Activated CD8-positive, alpha-beta memory T cell treated with anti-CD3 and anti-CD28 coated beads, Interleukin-2, amount 50 U/mL, for 1 hour (primary cell): Measurements from ENCODE around the gene MAN2C1.
"Not testable (repeated sequence)": the region's sequence is repeated elsewhere in the genome, so short reads cannot be mapped to it uniquely, and the experiment has no call there.

Source experiments
- DNase-seq: peaks from one replicate; pipeline ENCODE4 v3.0.0-alpha.2; 2020; ENCODE audit errors: extremely low read depth

Gene MAN2C1

DNA sequence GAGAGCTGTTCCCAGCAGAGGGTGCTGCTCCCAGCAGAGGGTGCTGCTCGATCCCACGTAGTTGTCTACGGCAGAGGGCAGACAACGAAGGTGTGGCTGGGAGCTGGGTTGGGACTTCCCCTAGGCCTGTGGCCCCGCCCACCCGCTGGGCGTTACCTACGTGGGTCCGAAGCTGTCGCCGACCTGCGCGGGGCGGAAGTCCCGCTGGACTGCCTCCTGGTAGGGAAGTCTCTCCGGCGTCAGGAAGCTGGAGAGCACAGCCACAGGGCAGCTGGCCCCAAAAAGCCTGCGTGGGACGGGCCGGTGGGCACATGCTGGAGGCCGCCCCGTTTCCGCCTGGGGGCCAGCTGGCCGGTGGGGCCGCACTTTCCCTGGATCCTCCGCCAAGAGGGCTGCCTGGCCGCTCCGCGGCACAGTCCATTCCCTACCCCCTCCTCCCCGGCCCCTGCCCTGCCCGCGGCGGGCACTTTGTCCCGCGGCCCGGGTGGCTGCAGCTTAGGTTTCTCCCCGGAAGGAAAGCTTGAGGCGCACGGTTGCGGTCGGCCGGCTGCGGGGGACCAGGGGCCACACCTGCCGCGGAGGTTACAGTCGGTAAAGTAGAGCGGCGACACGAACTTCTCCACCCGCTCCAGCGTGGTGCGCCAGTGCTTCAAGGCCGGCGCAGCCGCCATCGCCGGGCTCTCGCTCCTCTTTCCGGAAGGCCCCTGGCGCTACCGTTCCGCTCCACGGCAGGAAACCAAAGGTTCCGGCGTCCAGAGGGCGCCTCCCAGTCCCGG is at the start of gene MAN2C1:
TSS of gene MAN2C1 (minus strand) at position 695 of the 776 bp plus-strand sequence. CDS start at position 671, 24 bp downstream.
- DNase-seq, result peak; percentile 74

DNA sequence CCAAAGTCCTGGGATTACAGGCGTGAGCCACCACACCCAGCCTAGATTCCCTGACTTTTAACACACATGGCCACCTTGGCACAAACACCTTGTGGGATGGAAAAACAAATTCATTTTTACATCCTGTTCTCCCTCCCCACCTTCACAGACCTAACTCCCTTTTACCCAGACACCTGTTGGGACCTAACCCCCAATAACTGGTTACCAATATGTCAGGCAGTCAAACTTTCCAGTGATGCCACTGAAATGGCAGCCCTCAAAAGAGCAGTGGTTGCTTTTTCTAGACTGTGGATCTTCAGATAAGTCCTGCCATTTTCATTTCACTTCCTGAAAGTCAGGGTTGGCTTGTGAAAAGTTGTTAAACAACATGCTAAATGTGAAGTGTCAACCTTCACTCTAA is 48.2 kb upstream of the MAN2C1 start:
- no peak for DNase-seq

DNA sequence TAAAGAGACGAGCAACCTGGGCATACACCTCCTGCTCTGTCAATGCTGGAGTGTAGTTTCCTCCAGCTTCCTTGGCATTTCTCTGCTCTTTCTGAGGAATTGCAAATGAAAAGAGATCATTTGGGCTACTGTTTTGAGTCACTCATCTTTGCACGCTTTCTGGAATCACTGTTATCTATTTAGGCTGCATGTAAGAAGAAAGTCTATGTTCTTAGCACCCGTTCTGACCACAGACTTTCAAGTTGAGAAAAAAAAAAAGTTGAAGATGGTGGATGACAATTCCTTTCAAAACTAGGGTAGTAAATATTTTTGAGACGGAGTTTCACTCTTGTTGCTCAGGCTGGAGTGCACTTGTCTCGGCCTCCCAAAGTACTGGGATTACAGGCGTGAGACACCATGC is 41.8 kb upstream of the MAN2C1 start:
- no peak for DNase-seq

DNA sequence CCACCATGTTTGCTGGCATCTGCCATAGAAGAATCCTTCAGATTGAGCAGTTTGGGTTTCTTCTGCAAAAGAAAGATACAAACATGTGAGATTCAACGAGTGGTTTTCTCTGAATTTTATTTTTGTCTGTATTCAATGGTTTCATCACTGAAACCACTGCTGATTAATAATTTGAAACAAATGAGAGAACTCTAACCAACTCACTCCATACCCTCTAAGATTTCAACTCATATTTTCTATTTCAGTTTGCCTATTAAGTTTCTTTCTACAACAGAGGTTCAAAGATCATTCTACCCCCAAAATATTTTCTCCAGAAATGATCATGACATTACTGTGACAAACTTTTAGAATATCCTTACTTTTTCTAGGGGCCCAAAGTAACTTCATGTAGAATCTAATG is 38.7 kb upstream of the MAN2C1 start:
- no peak for DNase-seq

- no peak for DNase-seq
Observed at GRCh38 chr15:75403892-75404291, 35.5 kb upstream of the MAN2C1 start.

DNA sequence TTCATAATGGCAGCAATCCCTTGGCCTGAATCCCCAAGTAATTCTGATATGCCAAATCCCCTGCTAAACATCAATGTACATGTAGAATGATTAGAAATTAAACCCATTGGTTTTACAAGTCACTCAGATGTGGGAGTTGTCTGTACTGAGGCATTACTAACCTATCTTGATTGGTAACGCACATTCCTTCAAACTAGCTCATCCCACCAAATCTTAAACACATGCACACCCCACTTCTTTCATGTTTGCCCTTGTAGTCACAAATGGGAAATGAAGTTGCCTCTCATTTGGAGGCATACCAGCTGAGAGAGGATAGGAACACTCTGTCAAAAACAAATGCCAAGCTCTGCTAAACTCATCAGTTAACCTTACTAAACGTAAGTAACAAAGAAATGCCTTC is 29.1 kb upstream of the MAN2C1 start:
- DNase-seq, result no peak

GRCh38 chr15:75389791-75390382 is 21.5 kb upstream of the MAN2C1 start:
- no peak for DNase-seq

GRCh38 chr15:75383986-75384385 is 15.6 kb upstream of the MAN2C1 start:
- not testable (repeated sequence) for DNase-seq

- DNase-seq, result no peak
Observed at GRCh38 chr15:75380773-75381172, 12.4 kb upstream of the MAN2C1 start.

- no peak for DNase-seq
Observed at GRCh38 chr15:75371901-75372688, 3.7 kb upstream of the MAN2C1 start.

- DNase-seq, result no peak
Observed at GRCh38 chr15:75371486-75371885, 3.1 kb upstream of the MAN2C1 start.

- no peak for DNase-seq
Observed at GRCh38 chr15:75369897-75370581, 1.6 kb upstream of the MAN2C1 start.

GRCh38 chr15:75368689-75369239 is 357 bp upstream of the MAN2C1 start:
- no peak for DNase-seq

- DNase-seq, result no peak
Observed at GRCh38 chr15:75367406-75367912, 948 bp downstream of the MAN2C1 start.

DNA sequence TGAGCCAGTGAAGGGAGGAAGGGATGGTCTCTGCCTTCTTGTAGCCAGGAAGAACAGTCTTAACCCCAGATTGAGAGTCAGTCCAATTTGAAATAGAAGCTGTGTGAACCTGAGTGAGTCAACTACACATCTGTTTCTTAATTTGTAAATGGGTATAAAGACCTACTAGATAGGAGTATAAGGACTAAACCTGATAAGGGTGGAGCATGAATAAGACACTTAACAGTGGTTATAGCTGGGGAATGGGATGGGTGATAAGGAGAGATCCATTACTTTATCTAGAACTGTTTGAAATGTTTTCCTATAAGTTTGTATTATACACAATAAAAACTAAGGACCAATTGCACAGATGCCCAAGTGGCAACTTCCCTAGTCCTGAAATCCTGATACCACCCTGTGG is 1.4 kb downstream of the MAN2C1 start:
- DNase-seq, result no peak

GRCh38 chr15:75366163-75366562 is 2.2 kb downstream of the MAN2C1 start:
- no peak for DNase-seq

- DNase-seq, result no peak
Observed at GRCh38 chr15:75364881-75365280, 3.5 kb downstream of the MAN2C1 start.

GRCh38 chr15:75363786-75364185 is 4.6 kb downstream of the MAN2C1 start:
- no peak for DNase-seq

- DNase-seq, result no peak
Observed at GRCh38 chr15:75362642-75363249, 5.7 kb downstream of the MAN2C1 start.

DNA sequence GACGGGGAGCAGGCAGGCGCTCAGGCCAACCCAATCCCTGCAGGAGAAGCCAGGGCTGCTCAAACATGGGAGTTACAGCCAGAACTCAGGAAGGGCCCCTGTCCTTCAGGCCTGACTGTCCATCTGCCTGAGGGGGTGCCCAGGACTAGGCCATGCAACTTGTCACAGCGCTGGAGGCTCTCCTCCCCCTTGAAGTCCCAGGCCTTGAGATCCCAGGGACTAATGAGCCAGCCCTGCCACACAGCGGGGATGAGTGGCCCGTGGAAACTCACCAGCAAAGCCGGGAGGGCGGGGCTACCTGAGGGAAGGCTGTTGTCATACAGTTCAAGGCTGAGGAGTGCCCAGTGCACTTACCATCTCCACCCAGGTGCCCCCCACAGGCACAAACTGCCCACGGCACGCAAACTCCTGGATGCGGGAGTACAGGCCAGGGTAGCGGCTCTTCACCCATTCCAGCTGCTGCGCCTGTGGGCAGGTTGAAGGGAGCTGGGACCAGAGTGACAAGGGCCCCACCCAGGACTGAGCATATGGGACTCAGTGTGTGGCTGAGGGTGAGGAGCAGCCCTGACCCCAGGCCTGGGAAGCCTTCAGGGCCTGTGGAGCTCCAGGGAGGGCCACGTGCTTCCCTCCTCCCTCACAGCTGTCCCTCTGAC is 6.3 kb downstream of the MAN2C1 start:
- no peak for DNase-seq
